K562 (cell line): ENCODE results near the gene PPAT. TPM values are rescaled to one million over a fixed set of nuclear protein-coding genes. Genes with fewer than 3 reads are reported as not detected.

ENCODE experiments used
- ARID3A ChIP-seq: IDR thresholded peaks from 2 replicates; pipeline ENCODE4 v1.6.1; 2012; ENCODE audit warnings: low read depth, low read length, improper control_type of control experiment, borderline replicate concordance
- CREB3 ChIP-seq: fragments of 450-650 bp; conservative IDR thresholded peaks from 2 replicates; pipeline ENCODE4 v1.6.1; 2016; ENCODE audit warnings: missing genetic modification characterization, low read depth, mild to moderate bottlenecking, missing compliant biosample characterization, moderate library complexity
- ETS2 ChIP-seq: IDR thresholded peaks from 2 replicates; pipeline ENCODE4 v1.6.1; 2016; ENCODE audit warnings: borderline replicate concordance, missing genetic modification characterization, mild to moderate bottlenecking, moderate library complexity, missing compliant biosample characterization; ENCODE audit not compliant: poor library complexity, severe bottlenecking
- FIP1L1 ChIP-seq: fragments of 200-400 bp; formaldehyde crosslinking; IDR thresholded peaks from 2 replicates; pipeline ENCODE4 v1.6.1; 2018; ENCODE audit warnings: mild to moderate bottlenecking, low read depth, low read length; ENCODE audit not compliant: poor library complexity, severe bottlenecking
- FUS ChIP-seq: fragments of 200-400 bp; formaldehyde crosslinking; optimal IDR thresholded peaks from 2 replicates; pipeline ENCODE3; 2017; ENCODE audit warnings: low read depth, low read length
- ID3 ChIP-seq, 2 experiments: fragments of 250-450 bp in 1 of 2; fragments of 450-650 bp in 1 of 2; sonication (Bioruptor Pico) in 1 of 2; IDR thresholded peaks; 2 replicates each; pipeline versions ENCODE4 v1.6.1 to v1.8.0; 2016 to 2021; ENCODE audit warnings: mild to moderate bottlenecking in 2 of 2, moderate library complexity in 2 of 2, missing compliant biosample characterization in 1 of 2, missing genetic modification characterization in 1 of 2
- NCOA4 ChIP-seq: fragments of 450-650 bp; IDR thresholded peaks from 2 replicates; pipeline ENCODE4 v1.6.1; 2018; ENCODE audit warnings: mild to moderate bottlenecking; ENCODE audit not compliant: partially characterized antibody
- PATZ1 ChIP-seq: fragments of 250-450 bp; sonication (Bioruptor Pico); IDR thresholded peaks from 2 replicates; pipeline ENCODE4 v1.5.0; 2020; ENCODE audit warnings: mild to moderate bottlenecking, borderline replicate concordance
- TBL1XR1 ChIP-seq, 2 experiments: IDR thresholded peaks; 2 replicates each; pipeline ENCODE4 v1.6.1; 2012; ENCODE audit warnings: improper control_type of control experiment in 2 of 2, low read length in 2 of 2, mild to moderate bottlenecking in 1 of 2
- TBP ChIP-seq: optimal IDR thresholded peaks from 2 replicates; pipeline ENCODE3; 2011; ENCODE audit warnings: low read depth, low read length, improper control_type of control experiment
- ZNF232 ChIP-seq: sonication (generic); formaldehyde crosslinking; IDR thresholded peaks from 2 replicates; pipeline ENCODE4 v1.8.0; 2022; ENCODE audit warnings: mild to moderate bottlenecking, missing genetic modification reagents
- polyA plus RNA-seq, 8 experiments: library from polyadenylated mRNA; depleted of rRNA in 4 of 8; stranded (reverse) in 5 of 8; unstranded in 3 of 8; fragments of >200 nt; fragmentation: Nextera tagmentation in 2 of 8; fragmentation: Illumina TruSeq in 1 of 8; extraction: Ambion mirVana in 2 of 8; extraction: Trizol in 1 of 8; gene quantifications; 2 replicates each; pipeline versions ENCODE4 v1.2.1 to v1.2.3, GENCODE V29; 2011 to 2014; ENCODE audit warnings: inconsistent platforms in 1 of 8, missing spikeins in 1 of 8
- total RNA-seq, 7 experiments: library from RNA; depleted of rRNA in 6 of 7; stranded (reverse); fragments of >200 nt in 6 of 7; fragmentation: Illumina TruSeq in 2 of 7; extraction: Trizol in 2 of 7; gene quantifications; 2 replicates each; pipeline versions ENCODE4 v1.2.1 to v1.2.3, GENCODE V29; 2011 to 2021; ENCODE audit warnings: low replicate concordance in 1 of 7
- TF ChIP-seq, protein P1 (sequence below): fragments of 450-650 bp; IDR thresholded peaks from 2 replicates; pipeline ENCODE4 v1.6.1; 2018; ENCODE audit warnings: mild to moderate bottlenecking, low read depth; ENCODE audit not compliant: partially characterized antibody
- TF ChIP-seq, protein P2 (sequence below): sonication (generic); formaldehyde crosslinking; IDR thresholded peaks from 2 replicates; pipeline ENCODE4 v1.9.0; 2022; ENCODE audit warnings: mild to moderate bottlenecking, missing genetic modification reagents
- TF ChIP-seq, protein P3 (sequence below): fragments of 450-650 bp; IDR thresholded peaks from 2 replicates; pipeline ENCODE4 v1.6.1; 2017; ENCODE audit warnings: antibody characterized with exemption

PPAT gene
- total and polyA plus RNA-seq, 9 of the 15 experiments (the other 6 are each of a cell fraction or from before 2014, with no cell fraction given), result 36.2 to 75.8 (median 55.5) TPM

DNA sequence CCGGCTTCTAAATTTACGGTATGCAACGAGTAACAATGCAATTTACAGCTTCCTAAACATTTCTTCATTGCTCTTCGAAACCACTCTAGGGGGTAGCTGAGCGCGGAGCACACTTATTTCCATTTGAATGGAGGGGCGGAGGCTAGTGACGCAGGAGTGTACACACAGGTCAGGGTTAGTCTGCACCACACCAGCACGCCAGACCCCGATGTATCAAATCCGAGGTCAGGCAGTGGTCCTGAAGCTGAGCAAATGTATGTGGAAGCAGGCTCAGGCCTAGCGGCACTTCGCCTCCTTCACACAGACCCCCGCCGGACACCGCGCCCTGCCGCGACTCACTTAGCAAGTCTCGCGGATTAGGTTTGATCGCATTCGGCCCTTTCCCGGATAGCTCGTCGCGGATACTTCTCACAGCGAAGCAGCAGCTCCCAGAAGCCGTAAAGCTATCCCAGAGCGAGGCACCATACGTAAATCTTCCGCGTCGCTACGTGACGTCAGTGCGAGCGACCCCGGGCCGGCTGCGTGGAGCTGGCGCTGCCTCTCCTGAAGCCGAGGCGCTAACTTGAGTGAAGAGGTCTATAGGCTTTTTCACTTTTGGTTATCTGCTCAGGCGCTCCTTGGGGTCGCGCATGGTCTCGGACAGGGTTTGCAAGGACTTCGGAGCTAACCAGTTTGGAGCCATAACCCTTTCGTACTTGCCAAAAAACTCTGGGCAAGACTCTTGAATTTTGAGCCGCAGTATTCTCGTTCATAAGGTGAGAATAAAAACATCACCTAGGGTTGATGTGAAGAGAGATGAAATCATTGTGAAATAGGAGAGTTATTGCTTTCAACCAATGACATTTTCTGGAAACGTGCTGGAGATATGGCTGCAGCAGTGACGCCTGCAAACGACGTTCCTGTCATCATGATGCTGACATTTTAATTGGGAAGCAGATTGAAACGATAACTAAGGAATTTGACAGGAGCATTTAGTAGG is 48.1 kb downstream of the PPAT start, which contains the start of gene AASDH (continued):
- TF ChIP-seq CREB3 (tag) (no peak), TBL1XR1 (IDR thresholded peaks at IDR 0.05; ENCODE audit: low read length in 2 of 2) (peak in 1 of 2 experiments; percentile 99; a peak in 2 of 4 replicates), TBP (peak; percentile 88), ARID3A (no peak), ZNF232 (CRISPR knock-in tag) (no peak), ID3 (CRISPR knock-in tag; IDR thresholded peaks at IDR 0.05) (no peak), ID3 (tag; IDR thresholded peaks at IDR 0.05) (peak; percentile 62; the same call in 1 of the 2 replicates), FUS (no peak), NCOA4 (no peak), PATZ1 (CRISPR knock-in tag) (no peak), FIP1L1 (no peak), ETS2 (no peak)
- TF ChIP-seq, protein P1, sequence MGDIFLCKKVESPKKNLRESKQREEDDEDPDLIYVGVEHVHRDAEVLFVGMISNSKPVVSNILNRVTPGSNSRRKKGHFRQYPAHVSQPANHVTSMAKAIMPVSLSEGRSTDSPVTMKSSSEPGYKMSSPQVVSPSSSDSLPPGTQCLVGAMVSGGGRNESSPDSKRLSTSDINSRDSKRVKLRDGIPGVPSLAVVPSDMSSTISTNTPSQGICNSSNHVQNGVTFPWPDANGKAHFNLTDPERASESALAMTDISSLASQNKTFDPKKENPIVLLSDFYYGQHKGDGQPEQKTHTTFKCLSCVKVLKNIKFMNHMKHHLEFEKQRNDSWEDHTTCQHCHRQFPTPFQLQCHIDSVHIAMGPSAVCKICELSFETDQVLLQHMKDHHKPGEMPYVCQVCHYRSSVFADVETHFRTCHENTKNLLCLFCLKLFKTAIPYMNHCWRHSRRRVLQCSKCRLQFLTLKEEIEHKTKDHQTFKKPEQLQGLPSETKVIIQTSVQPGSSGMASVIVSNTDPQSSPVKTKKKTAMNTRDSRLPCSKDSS, result no peak
- TF ChIP-seq, protein P2, sequence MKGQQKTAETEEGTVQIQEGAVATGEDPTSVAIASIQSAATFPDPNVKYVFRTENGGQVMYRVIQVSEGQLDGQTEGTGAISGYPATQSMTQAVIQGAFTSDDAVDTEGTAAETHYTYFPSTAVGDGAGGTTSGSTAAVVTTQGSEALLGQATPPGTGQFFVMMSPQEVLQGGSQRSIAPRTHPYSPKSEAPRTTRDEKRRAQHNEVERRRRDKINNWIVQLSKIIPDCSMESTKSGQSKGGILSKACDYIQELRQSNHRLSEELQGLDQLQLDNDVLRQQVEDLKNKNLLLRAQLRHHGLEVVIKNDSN, result peak; percentile 41; the same call in 1 of the 2 replicates
- TF ChIP-seq, protein P3, sequence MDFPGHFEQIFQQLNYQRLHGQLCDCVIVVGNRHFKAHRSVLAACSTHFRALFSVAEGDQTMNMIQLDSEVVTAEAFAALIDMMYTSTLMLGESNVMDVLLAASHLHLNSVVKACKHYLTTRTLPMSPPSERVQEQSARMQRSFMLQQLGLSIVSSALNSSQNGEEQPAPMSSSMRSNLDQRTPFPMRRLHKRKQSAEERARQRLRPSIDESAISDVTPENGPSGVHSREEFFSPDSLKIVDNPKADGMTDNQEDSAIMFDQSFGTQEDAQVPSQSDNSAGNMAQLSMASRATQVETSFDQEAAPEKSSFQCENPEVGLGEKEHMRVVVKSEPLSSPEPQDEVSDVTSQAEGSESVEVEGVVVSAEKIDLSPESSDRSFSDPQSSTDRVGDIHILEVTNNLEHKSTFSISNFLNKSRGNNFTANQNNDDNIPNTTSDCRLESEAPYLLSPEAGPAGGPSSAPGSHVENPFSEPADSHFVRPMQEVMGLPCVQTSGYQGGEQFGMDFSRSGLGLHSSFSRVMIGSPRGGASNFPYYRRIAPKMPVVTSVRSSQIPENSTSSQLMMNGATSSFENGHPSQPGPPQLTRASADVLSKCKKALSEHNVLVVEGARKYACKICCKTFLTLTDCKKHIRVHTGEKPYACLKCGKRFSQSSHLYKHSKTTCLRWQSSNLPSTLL, result no peak
